K562 (cell line): Measurements from ENCODE around the gene LIN7A. TPM values are rescaled to one million over a fixed set of nuclear protein-coding genes. Genes with fewer than 3 reads are reported as not detected.

Source experiments
- ATAC-seq: fragments of 200-7000 bp; cut with Tn5 transposase; 3 replicates; pipeline ENCODE4 v1.9.1; 2020; ENCODE audit warnings: moderate library complexity
- BruUV-seq: library from RNA; stranded (reverse); fragments of 400-500 nt; replicated peaks from 2 replicates; lab custom pipeline; 2021; lab: Mats Ljungman, UMichigan
- CTCF ChIA-PET: fragments of 300-600 bp; formaldehyde crosslinking; extraction: SDS; loops from one replicate; lab custom pipeline; 2021; ENCODE audit warnings: low intra/inter-chr PET ratio; lab: Yijun Ruan, JAX
- POLR2A ChIA-PET: fragments of 300-600, 350-650 bp; sonication (Branson Sonifier 250); formaldehyde crosslinking; extraction: SDS; loops from one replicate; lab custom pipeline; 2021; ENCODE audit warnings: antibody characterized with exemption, inconsistent platforms; lab: Yijun Ruan, JAX
- DNase-seq, 4 experiments: peaks; one replicate each; pipeline versions ENCODE4 v3.0.0 to v3.0.0-alpha.2; 2011 to 2018; ENCODE audit warnings: low spot score in 3 of 4, mixed read lengths in 3 of 4; ENCODE audit errors: extremely low read depth in 1 of 4
- FAIRE-seq: peaks from 2 replicates; lab custom pipeline; 2011; peaks lifted over from hg19 to GRCh38; lab: Jason Lieb, UNC
- H2AFZ ChIP-seq: 2 replicates; pipeline ENCODE4 v1.6.0; 2011; ENCODE audit warnings: low read depth, low read length, control low read depth, inconsistent platforms
- H3K27ac ChIP-seq: fragments of 200-600 bp; 3 replicates; pipeline ENCODE4 v1.8.0; 2011; ENCODE audit warnings: low read depth, mild to moderate bottlenecking, control low read depth, inconsistent platforms, low read length, moderate library complexity, mixed read lengths; ENCODE audit errors: extremely low read depth
- H3K27me3 ChIP-seq, 2 experiments: fragments of 300-600 bp in 1 of 2; 2 replicates in 1 of 2; 3 replicates in 1 of 2; pipeline versions ENCODE4 v1.6.0 to v1.8.0; 2011; ENCODE audit warnings: inconsistent platforms in 2 of 2, low read length in 2 of 2, mild to moderate bottlenecking in 1 of 2, mixed read lengths in 1 of 2, moderate library complexity in 1 of 2; ENCODE audit not compliant: control insufficient read depth in 2 of 2, insufficient read depth in 2 of 2
- H3K36me3 ChIP-seq: fragments of 300-600 bp; 3 replicates; pipeline ENCODE4 v1.8.0; 2011; ENCODE audit warnings: mild to moderate bottlenecking, low read length, inconsistent platforms; ENCODE audit not compliant: control insufficient read depth, insufficient read depth
- H3K4me1 ChIP-seq, 2 experiments: fragments of 200-600 bp in 1 of 2; replicated peaks in 1 of 2; 2 replicates in 1 of 2; 3 replicates in 1 of 2; pipeline versions ENCODE4 v1.5.1 to v1.8.0; 2011; ENCODE audit warnings: inconsistent platforms in 2 of 2, low read length in 2 of 2, mild to moderate bottlenecking in 1 of 2, mixed read lengths in 1 of 2, moderate library complexity in 1 of 2; ENCODE audit not compliant: control insufficient read depth in 2 of 2, insufficient read depth in 2 of 2
- H3K4me2 ChIP-seq: 2 replicates; pipeline ENCODE4 v1.6.1; 2011; ENCODE audit warnings: low read length, control low read depth, inconsistent platforms, mixed read lengths; ENCODE audit not compliant: insufficient read depth
- H3K4me3 ChIP-seq: fragments of 200-600 bp; sonication (generic), shearing (Covaris generic); 2 replicates; pipeline ENCODE4 v1.5.1; 2016; ENCODE audit warnings: control low read depth, inconsistent platforms
- H3K79me2 ChIP-seq: fragments of 200-600 bp; 3 replicates; pipeline ENCODE4 v1.8.0; 2011; ENCODE audit warnings: low read length, inconsistent platforms; ENCODE audit not compliant: control insufficient read depth, insufficient read depth
- H3K9ac ChIP-seq, 2 experiments: 2 replicates each; pipeline versions ENCODE4 v1.6.0 to v1.6.1; 2011; ENCODE audit warnings: low read depth in 2 of 2, low read length in 2 of 2, control low read depth in 1 of 2, inconsistent platforms in 1 of 2, mild to moderate bottlenecking in 1 of 2, mixed read lengths in 1 of 2; ENCODE audit not compliant: insufficient read depth in 1 of 2
- H3K9me1 ChIP-seq: one replicate; pipeline ENCODE4 v1.6.0; 2011; ENCODE audit warnings: inconsistent platforms, mild to moderate bottlenecking, low read length, moderate library complexity; ENCODE audit not compliant: control insufficient read depth, insufficient read depth
- H3K9me3 ChIP-seq: replicated peaks from 2 replicates; pipeline ENCODE4 v1.5.1; 2011; ENCODE audit warnings: low read depth, low read length, inconsistent platforms; ENCODE audit not compliant: control insufficient read depth, insufficient read depth
- H4K20me1 ChIP-seq: replicated peaks from 2 replicates; pipeline ENCODE4 v1.6.1; 2011; ENCODE audit warnings: low read length, inconsistent platforms, mixed read lengths; ENCODE audit not compliant: control insufficient read depth, insufficient read depth
- GTF2A2 ChIP-seq: IDR thresholded peaks from 2 replicates; pipeline ENCODE4 v1.6.1; 2016; ENCODE audit warnings: mild to moderate bottlenecking, missing genetic modification characterization, missing compliant biosample characterization
- HNRNPUL1 ChIP-seq: fragments of 200-400 bp; formaldehyde crosslinking; IDR thresholded peaks from 2 replicates; pipeline ENCODE4 v1.6.1; 2017; ENCODE audit warnings: low read length
- KHSRP ChIP-seq: fragments of 450-650 bp; IDR thresholded peaks from 2 replicates; pipeline ENCODE4 v1.6.1; 2017
- MAFG ChIP-seq: fragments of 450-650 bp; conservative IDR thresholded peaks from 2 replicates; pipeline ENCODE4 v1.6.1; 2016; ENCODE audit warnings: missing genetic modification characterization, missing compliant biosample characterization
- NCOR1 ChIP-seq: fragments of 450-650 bp; IDR thresholded peaks from 2 replicates; pipeline ENCODE4 v1.6.1; 2016; ENCODE audit warnings: mild to moderate bottlenecking, moderate library complexity
- NRF1 ChIP-seq, 2 experiments: fragments of 450-650 bp; IDR thresholded peaks in 1 of 2; conservative IDR thresholded peaks in 1 of 2; 2 replicates each; pipeline ENCODE4 v1.6.1; 2014; ENCODE audit warnings: mild to moderate bottlenecking in 2 of 2
- TCFL5 ChIP-seq: fragments of 250-450 bp; sonication (Bioruptor Pico); conservative IDR thresholded peaks from 2 replicates; pipeline ENCODE4 v1.6.1; 2021; ENCODE audit warnings: mild to moderate bottlenecking, moderate library complexity, matching md5 sums
- THRB ChIP-seq: fragments of 450-650 bp; formaldehyde crosslinking; conservative IDR thresholded peaks from 2 replicates; pipeline ENCODE4 v1.4.0; 2022; ENCODE audit warnings: mild to moderate bottlenecking, missing genetic modification characterization
- YY1 ChIP-seq, 3 experiments: IDR thresholded peaks; 2 replicates each; pipeline ENCODE4 v1.6.1; 2011; ENCODE audit warnings: low read length in 2 of 3, mild to moderate bottlenecking in 2 of 3, moderate library complexity in 2 of 3, borderline replicate concordance in 1 of 3, control low read depth in 1 of 3, low read depth in 1 of 3; ENCODE audit not compliant: insufficient read depth in 3 of 3, insufficient replicate concordance in 2 of 3, control insufficient read depth in 1 of 3, insufficient read length in 1 of 3; ENCODE audit errors: extremely low read depth in 1 of 3
- ZBTB11 ChIP-seq, 3 experiments: fragments of 200-800 bp in 1 of 3; fragments of 250-450 bp in 1 of 3; fragments of 450-650 bp in 1 of 3; sonication (Bioruptor Pico) in 1 of 3; sonication (Bioruptor generic) in 1 of 3; formaldehyde crosslinking in 1 of 3; IDR thresholded peaks; 2 replicates each; pipeline versions ENCODE4 v1.6.1 to v1.8.0; 2016 to 2022; ENCODE audit warnings: mild to moderate bottlenecking in 2 of 3, missing genetic modification characterization in 2 of 3, missing compliant biosample characterization in 1 of 3, moderate library complexity in 1 of 3
- ZBTB34 ChIP-seq: fragments of 250-450 bp; sonication (Bioruptor Pico); IDR thresholded peaks from 2 replicates; pipeline ENCODE4 v1.8.0; 2021; ENCODE audit warnings: mild to moderate bottlenecking, moderate library complexity
- ZFP1 ChIP-seq: fragments of 450-650 bp; formaldehyde crosslinking; IDR thresholded peaks from 2 replicates; pipeline ENCODE4 v1.4.0; 2020; ENCODE audit warnings: mild to moderate bottlenecking, mixed read lengths
- ZNF224 ChIP-seq: sonication (generic); formaldehyde crosslinking; IDR thresholded peaks from 2 replicates; pipeline ENCODE4 v1.8.0; 2022; ENCODE audit warnings: mild to moderate bottlenecking, missing genetic modification reagents
- ZNF830 ChIP-seq: fragments of 250-450 bp; sonication (Bioruptor Pico); IDR thresholded peaks from 2 replicates; pipeline ENCODE4 v1.5.0; 2021; ENCODE audit warnings: mild to moderate bottlenecking
- WGBS: fragments of 100-300 bp; shearing (Covaris generic); methylation state at CpG from one replicate; pipeline ENCODE4 v1.1.6; 2016; ENCODE audit warnings: low coverage, mixed read lengths; ENCODE audit not compliant: insufficient coverage; ENCODE audit errors: missing lambda C conversion rate; 5-methylcytosine and 5-hydroxymethylcytosine counted together
- in situ Hi-C: fragments of 300-500 bp; cut with MboI; formaldehyde crosslinking; loops from 4 replicates; pipeline ENCODE4 v1.15.0; 2018; ENCODE audit warnings: inconsistent platforms, mixed read lengths
- intact Hi-C: fragments of 100-400 bp; cut with micrococcal nuclease; formaldehyde crosslinking; loops from 2 replicates; pipeline ENCODE4 v1.14.2; 2022
- polyA plus RNA-seq, 8 experiments: library from polyadenylated mRNA; depleted of rRNA in 4 of 8; stranded (reverse) in 5 of 8; unstranded in 3 of 8; fragments of >200 nt; fragmentation: Nextera tagmentation in 2 of 8; fragmentation: Illumina TruSeq in 1 of 8; extraction: Ambion mirVana in 2 of 8; extraction: Trizol in 1 of 8; gene quantifications; 2 replicates each; pipeline versions ENCODE4 v1.2.1 to v1.2.3, GENCODE V29; 2011 to 2014; ENCODE audit warnings: inconsistent platforms in 1 of 8, missing spikeins in 1 of 8
- total RNA-seq, 7 experiments: library from RNA; depleted of rRNA in 6 of 7; stranded (reverse); fragments of >200 nt in 6 of 7; fragmentation: Illumina TruSeq in 2 of 7; extraction: Trizol in 2 of 7; gene quantifications; 2 replicates each; pipeline versions ENCODE4 v1.2.1 to v1.2.3, GENCODE V29; 2011 to 2021; ENCODE audit warnings: low replicate concordance in 1 of 7

LIN7A gene
- total and polyA plus RNA-seq, 9 of the 15 experiments (the other 6 are each of a cell fraction or from before 2014, with no cell fraction given) = not detected

GRCh38 chr12:80838708-80839107 is 99.0 kb downstream of the LIN7A start (continued):
- TF ChIP-seq GTF2A2 (no peak), ZNF224 (CRISPR knock-in tag) (no peak), NRF1 (conservative IDR thresholded peaks at IDR 0.05 in 1 of 2, IDR thresholded peaks at IDR 0.05 in 1 of 2) (no peak)

GRCh38 chr12:80838024-80838658 is 99.6 kb downstream of the LIN7A start:
- H3K9ac ChIP-seq = no peak overlapping the region
- no peak for FAIRE-seq
- H3K27ac ChIP-seq = no peak overlapping the region
- H4K20me1 ChIP-seq = no peaks in the 10 kb centered on the region
- no peaks in the 10 kb centered on the region for H3K9me3 ChIP-seq
- no peak overlapping the region for H3K4me2 ChIP-seq
- no peaks in the 10 kb centered on the region for H3K79me2 ChIP-seq
- no peaks in the 10 kb centered on the region for H3K27me3 ChIP-seq
- no peaks in the 10 kb centered on the region for H3K9me1 ChIP-seq
- intact Hi-C loops = no loop called here
- no peak for DNase-seq
- H3K4me1 ChIP-seq = no peaks in the 10 kb centered on the region
- BruUV-seq = no TSS peak
- no peak overlapping the region for H3K4me3 ChIP-seq
- no peak for ATAC-seq
- no peaks in the 10 kb centered on the region for H3K36me3 ChIP-seq
- 1% methylated on average over 4 of the region's 4 CpGs for WGBS
- no peak overlapping the region for H2AFZ ChIP-seq
- in situ Hi-C loops = no loop called here
- ChIA-PET POLR2A (interaction anchor here (0.6 kb wide), 1 partner anchor 22 kb away, joined by 3 read pairs; no protein-coding TSS in a partner anchor), CTCF (no interaction called here)
- TF ChIP-seq KHSRP (no peak), THRB (CRISPR knock-in tag) (no peak), ZBTB34 (CRISPR knock-in tag) (no peak), ZBTB11 (CRISPR knock-in tag; IDR thresholded peaks at IDR 0.05) (no peak), ZNF830 (CRISPR knock-in tag) (no peak), YY1 (IDR thresholded peaks at IDR 0.05; ENCODE audit: borderline replicate concordance in 1 of 3, control insufficient read depth in 1 of 3, extremely low read depth in 1 of 3, insufficient read depth in 3 of 3, insufficient read length in 1 of 3, insufficient replicate concordance in 2 of 3, low read depth in 1 of 3, low read length in 2 of 3) (no peak), NCOR1 (no peak), MAFG (tag) (no peak), HNRNPUL1 (no peak), ZFP1 (CRISPR knock-in tag) (no peak), TCFL5 (CRISPR knock-in tag) (no peak)
